ENCODE data around the gene IGF2R.
"Not testable (repeated sequence)": the region's sequence is repeated elsewhere in the genome, so short reads cannot be mapped to it uniquely, and the experiment has no call there.

The IGF2R gene

GRCh38 chr6:160106701-160107100 lies 137.8 kb downstream of the IGF2R start:
- DNase-seq = no peak

- DNase-seq = no peak
These were observed 139.2 kb downstream of the IGF2R start for GRCh38 chr6:160108077-160108476.

- no peak for DNase-seq
These were observed 141.8 kb downstream of the IGF2R start for GRCh38 chr6:160110586-160111123.

- DNase-seq = no peak
These were observed 142.9 kb downstream of the IGF2R start for GRCh38 chr6:160111806-160112205.

- no peak for DNase-seq
These were observed 143.9 kb downstream of the IGF2R start for GRCh38 chr6:160112628-160113299.

GRCh38 chr6:160114536-160114935 lies 145.7 kb downstream of the IGF2R start:
- DNase-seq = not testable (repeated sequence)

GRCh38 chr6:160115421-160115820 lies 146.5 kb downstream of the IGF2R start:
- DNase-seq = no peak

- no peak for DNase-seq
These were observed 147.5 kb downstream of the IGF2R start for GRCh38 chr6:160116411-160116810.

GRCh38 chr6:160117137-160117536 lies 148.3 kb downstream of the IGF2R start:
- no peak for DNase-seq

- no peak for DNase-seq
These were observed 149.8 kb downstream of the IGF2R start for GRCh38 chr6:160118620-160119229.

- no peak for DNase-seq
These were observed 151.2 kb downstream of the IGF2R start for GRCh38 chr6:160120087-160120486.

- DNase-seq = no peak
These were observed 152.7 kb downstream of the IGF2R start, which contains the start of gene SLC22A1 for GRCh38 chr6:160121558-160121957. SLC22A1 (plus strand) TSS chr6:160121815; CDS start chr6:160121936, 121 bp downstream.

GRCh38 chr6:160121981-160122380 lies 153.1 kb downstream of the IGF2R start:
- no peak for DNase-seq

- no peak for DNase-seq
These were observed 153.9 kb downstream of the IGF2R start for GRCh38 chr6:160122744-160123143.

- no peak for DNase-seq
These were observed 155.1 kb downstream of the IGF2R start for GRCh38 chr6:160124007-160124406.

GRCh38 chr6:160124605-160125004 lies 155.7 kb downstream of the IGF2R start:
- no peak for DNase-seq

- DNase-seq = not testable (repeated sequence)
These were observed 156.2 kb downstream of the IGF2R start for GRCh38 chr6:160125105-160125504.

GRCh38 chr6:160127270-160128124 lies 158.6 kb downstream of the IGF2R start:
- DNase-seq = no peak

GRCh38 chr6:160128125-160128683 lies 159.3 kb downstream of the IGF2R start:
- no peak for DNase-seq

- DNase-seq = no peak
These were observed 160.1 kb downstream of the IGF2R start for GRCh38 chr6:160128879-160129516.

GRCh38 chr6:160129881-160130615 lies 161.2 kb downstream of the IGF2R start:
- no peak for DNase-seq
